A549 (cell line): ENCODE results near the gene MYH14. TPM values are rescaled to one million over a fixed set of nuclear protein-coding genes. Genes with fewer than 3 reads are reported as not detected.

Experiments
- ATAC-seq, 2 experiments: fragments of 200-7000 bp in 1 of 2; fragments of >200 bp in 1 of 2; cut with Nextera tagmentation in 1 of 2; cut with Tn5 transposase in 1 of 2; 3 replicates each; pipeline versions ENCODE4 v1.8.0 to v1.9.1; 2018 to 2020; ENCODE audit warnings: mild to moderate bottlenecking in 1 of 2, moderate library complexity in 1 of 2
- CTCF ChIA-PET: fragments of 300-600 bp; sonication (Branson Sonifier 250); formaldehyde crosslinking; extraction: SDS; loops from one replicate; lab custom pipeline; 2021; ENCODE audit warnings: antibody characterized with exemption, inconsistent platforms; lab: Yijun Ruan, JAX
- POLR2A ChIA-PET: fragments of 350-600 bp; formaldehyde crosslinking; extraction: SDS; loops from one replicate; lab custom pipeline; 2021; ENCODE audit warnings: antibody characterized with exemption, inconsistent platforms; lab: Yijun Ruan, JAX
- DNase-seq, 2 experiments: peaks; one replicate each; pipeline versions ENCODE4 v3.0.0 to v3.0.0-alpha.2; 2011 to 2016; ENCODE audit warnings: low read depth in 1 of 2, low spot score in 1 of 2
- FAIRE-seq: peaks from 2 replicates; lab custom pipeline; 2011; peaks lifted over from hg19 to GRCh38; lab: Jason Lieb, UNC
- H3K27ac ChIP-seq, 2 experiments: fragments of >200 bp; sonication (Bioruptor Twin); formaldehyde crosslinking; 3 replicates each; pipeline ENCODE4 v1.5.1; 2016 to 2017
- H3K4me1 ChIP-seq: fragments of >200 bp; sonication (Bioruptor Twin); formaldehyde crosslinking; 3 replicates; pipeline ENCODE4 v1.6.1; 2016
- H3K4me2 ChIP-seq: fragments of >200 bp; sonication (Bioruptor Twin); formaldehyde crosslinking; 3 replicates; pipeline ENCODE4 v1.6.1; 2016
- H3K4me3 ChIP-seq: fragments of >200 bp; sonication (Bioruptor Twin); formaldehyde crosslinking; 3 replicates; pipeline ENCODE4 v1.5.1; 2016
- H3K9me3 ChIP-seq: fragments of >200 bp; sonication (Bioruptor Twin); formaldehyde crosslinking; 3 replicates; pipeline ENCODE4 v1.6.1; 2016
- ATOH8 ChIP-seq: fragments of 250-450 bp; sonication (Bioruptor Pico); IDR thresholded peaks from 2 replicates; pipeline ENCODE4 v1.5.0; 2020; ENCODE audit warnings: low read depth, mild to moderate bottlenecking, moderate library complexity
- BCL3 ChIP-seq: fragments of >200 bp; sonication (Bioruptor Twin); formaldehyde crosslinking; IDR thresholded peaks from 3 replicates; pipeline ENCODE4 v1.6.1; 2016
- BHLHE40 ChIP-seq: IDR thresholded peaks from 2 replicates; pipeline ENCODE4 v1.6.1; 2012; ENCODE audit warnings: low read depth, low read length, inconsistent platforms
- CEBPB ChIP-seq, 2 experiments: fragments of >200 bp in 1 of 2; sonication (Bioruptor Twin) in 1 of 2; formaldehyde crosslinking in 1 of 2; IDR thresholded peaks; 2 replicates each; pipeline ENCODE4 v1.6.1; 2012 to 2016
- EHMT2 ChIP-seq: fragments of 200-600 bp; sonication (generic); IDR thresholded peaks from 2 replicates; pipeline ENCODE4 v1.6.1; 2016; ENCODE audit warnings: antibody characterized with exemption, low read depth, mild to moderate bottlenecking, moderate library complexity
- EP300 ChIP-seq, 2 experiments: fragments of >200 bp; sonication (Bioruptor Twin); formaldehyde crosslinking; IDR thresholded peaks; 2 replicates in 1 of 2; 3 replicates in 1 of 2; pipeline ENCODE4 v1.6.1; 2016 to 2017
- ESRRA ChIP-seq: fragments of 150-350 bp; IDR thresholded peaks from 2 replicates; pipeline ENCODE4 v1.6.1; 2014; ENCODE audit warnings: mild to moderate bottlenecking, low read length, borderline replicate concordance
- FOSL2 ChIP-seq, 2 experiments: fragments of 450-650 bp in 1 of 2; fragments of >200 bp in 1 of 2; sonication (Bioruptor Twin) in 1 of 2; formaldehyde crosslinking; IDR thresholded peaks; 2 replicates each; pipeline versions ENCODE4 v1.5.0 to v1.6.1; 2016 to 2020; ENCODE audit warnings: mild to moderate bottlenecking in 1 of 2, moderate library complexity in 1 of 2
- GATA3 ChIP-seq: IDR thresholded peaks from 2 replicates; pipeline ENCODE4 v1.6.1; 2012; ENCODE audit warnings: borderline replicate concordance
- HDAC2 ChIP-seq: fragments of 200-600 bp; sonication (generic); IDR thresholded peaks from 2 replicates; pipeline ENCODE4 v1.6.1; 2016
- HEYL ChIP-seq: fragments of 250-450 bp; sonication (Bioruptor Pico); IDR thresholded peaks from 2 replicates; pipeline ENCODE4 v1.8.0; 2021; ENCODE audit warnings: mild to moderate bottlenecking, moderate library complexity
- HMGXB4 ChIP-seq: fragments of 250-450 bp; sonication (Bioruptor Pico); IDR thresholded peaks from 2 replicates; pipeline ENCODE4 v1.5.0; 2021; ENCODE audit warnings: mild to moderate bottlenecking, moderate library complexity, borderline replicate concordance
- HOXA7 ChIP-seq: fragments of 250-450 bp; sonication (Bioruptor Pico); IDR thresholded peaks from 2 replicates; pipeline ENCODE4 v1.5.0; 2020; ENCODE audit warnings: mild to moderate bottlenecking, moderate library complexity
- JUN ChIP-seq, 2 experiments: fragments of >200 bp; sonication (Bioruptor Twin); formaldehyde crosslinking; IDR thresholded peaks; 2 replicates in 1 of 2; 3 replicates in 1 of 2; pipeline ENCODE4 v1.6.1; 2016 to 2017
- KDM5A ChIP-seq: fragments of 200-600 bp; sonication (generic); IDR thresholded peaks from 2 replicates; pipeline ENCODE4 v1.6.1; 2016; ENCODE audit warnings: antibody characterized with exemption, mild to moderate bottlenecking
- MAFK ChIP-seq: fragments of 450-650 bp; IDR thresholded peaks from 2 replicates; pipeline ENCODE4 v1.6.1; 2014; ENCODE audit not compliant: partially characterized antibody
- NPAS2 ChIP-seq: fragments of 250-450 bp; sonication (Bioruptor Pico); IDR thresholded peaks from 2 replicates; pipeline ENCODE4 v1.8.0; 2022; ENCODE audit warnings: mild to moderate bottlenecking, moderate library complexity, borderline replicate concordance
- PBX3 ChIP-seq: IDR thresholded peaks from 2 replicates; pipeline ENCODE4 v1.6.1; 2012
- RCOR1 ChIP-seq: fragments of 150-350 bp; IDR thresholded peaks from 2 replicates; pipeline ENCODE4 v1.6.1; 2014; ENCODE audit warnings: antibody characterized with exemption, low read length, low read depth
- REST ChIP-seq: fragments of 200-600 bp; sonication (generic); IDR thresholded peaks from 2 replicates; pipeline ENCODE4 v1.6.1; 2016; ENCODE audit warnings: antibody characterized with exemption, mild to moderate bottlenecking, moderate library complexity
- RFX5 ChIP-seq: fragments of 450-650 bp; IDR thresholded peaks from 2 replicates; pipeline ENCODE4 v1.7.1; 2014; ENCODE audit warnings: antibody characterized with exemption, mild to moderate bottlenecking, moderate library complexity
- RNF2 ChIP-seq: fragments of 200-600 bp; sonication (generic); IDR thresholded peaks from 2 replicates; pipeline ENCODE4 v1.6.1; 2016; ENCODE audit warnings: low read depth, mild to moderate bottlenecking, antibody characterized with exemption, moderate library complexity, borderline replicate concordance
- SREBF2 ChIP-seq: fragments of 450-650 bp; IDR thresholded peaks from 2 replicates; pipeline ENCODE4 v1.6.1; 2014; ENCODE audit warnings: mild to moderate bottlenecking, moderate library complexity
- TFCP2L1 ChIP-seq: fragments of 250-450 bp; sonication (Bioruptor Pico); IDR thresholded peaks from 2 replicates; pipeline ENCODE4 v1.5.0; 2021; ENCODE audit warnings: mild to moderate bottlenecking
- TP53 ChIP-seq: fragments of 250-450 bp; sonication (Bioruptor Pico); IDR thresholded peaks from 2 replicates; pipeline ENCODE4 v1.5.0; 2021; ENCODE audit warnings: mild to moderate bottlenecking, moderate library complexity
- ZC3H11A ChIP-seq: fragments of 450-650 bp; IDR thresholded peaks from 2 replicates; pipeline ENCODE4 v1.6.1; 2014; ENCODE audit warnings: antibody characterized with exemption, mild to moderate bottlenecking
- ZNF302 ChIP-seq: fragments of 250-450 bp; sonication (Bioruptor Pico); IDR thresholded peaks from 2 replicates; pipeline ENCODE4 v1.9.0; 2021; ENCODE audit warnings: inconsistent platforms, mild to moderate bottlenecking, moderate library complexity
- WGBS: methylation state at CpG from one replicate; pipeline ENCODE4 v1.1.6; 2017; ENCODE audit errors: missing lambda C conversion rate; 5-methylcytosine and 5-hydroxymethylcytosine counted together
- polyA plus RNA-seq, 4 experiments: library from polyadenylated mRNA; depleted of rRNA in 3 of 4; stranded (reverse); fragments of >200 nt; fragmentation: RNase III in 1 of 4; extraction: RNeasy Plus Mini Kit Qiagen cat#74134 plus additional on column Dnase treatment in 1 of 4; gene quantifications; 2 replicates in 3 of 4; 3 replicates in 1 of 4; pipeline ENCODE4 v1.2.3, GENCODE V29; 2011 to 2017

Gene MYH14
- polyA plus RNA-seq, 2 of the 4 experiments (the other 2 are of a cell fraction), result 4.0 to 7.0 TPM

- H3K4me2 ChIP-seq, result no peak overlapping the region
- no peak overlapping the region for H3K4me3 ChIP-seq
- ATAC-seq (no peak), FAIRE-seq (no peak), DNase-seq (no peak)
- TF ChIP-seq REST (no peak), HMGXB4 (no peak), NPAS2 (CRISPR knock-in tag) (no peak), ZNF302 (CRISPR knock-in tag) (no peak), TP53 (CRISPR knock-in tag) (no peak), HDAC2 (no peak), ATOH8 (no peak), ZC3H11A (no peak), HEYL (CRISPR knock-in tag) (no peak)
- ChIA-PET POLR2A (no interaction called here), CTCF (interaction anchor here (1.6 kb wide), 1 partner anchor 48 kb away, joined by 4 read pairs; no protein-coding TSS in a partner anchor)
- H3K4me1 ChIP-seq, result no peaks in the 10 kb centered on the region
- no peak overlapping the region for H3K27ac ChIP-seq
- WGBS, result 11% methylated on average over 4 of the region's 4 CpGs
- no peaks in the 10 kb centered on the region for H3K9me3 ChIP-seq
Measured at GRCh38 chr19:50196322-50196932, 7.0 kb upstream of the MYH14 start.

GRCh38 chr19:50197348-50197747 is 6.1 kb upstream of the MYH14 start:
- 26% methylated on average over 3 of the region's 3 CpGs for WGBS
- no peak for ATAC-seq
- Histone ChIP-seq H3K9me3 (no peaks in the 10 kb centered on the region), H3K4me1 (no peaks in the 10 kb centered on the region), H3K4me2 (no peak overlapping the region), H3K27ac (no peak overlapping the region), H3K4me3 (no peak overlapping the region)
- CTCF ChIA-PET, result interaction anchor here (1.6 to 2.5 kb wide), 4 partner anchors 8 to 131 kb away, joined by 4 to 7 read pairs (median 5); partner anchors contain the start of gene KCNC3
- no peak for DNase-seq
- TF ChIP-seq TFCP2L1 (CRISPR knock-in tag), result no peak
- no peak for TF ChIP-seq HOXA7 (CRISPR knock-in tag)
- TF ChIP-seq MAFK, result no peak
- no peak for TF ChIP-seq EP300 (IDR thresholded peaks at IDR 0.05)
- TF ChIP-seq FOSL2 (IDR thresholded peaks at IDR 0.05), result no peak
- TF ChIP-seq FOSL2 (CRISPR knock-in tag; IDR thresholded peaks at IDR 0.05), result no peak
- no peak for TF ChIP-seq PBX3
- TF ChIP-seq BHLHE40, result no peak
- no peak for TF ChIP-seq RFX5
- TF ChIP-seq JUN (IDR thresholded peaks at IDR 0.05), result no peak
- TF ChIP-seq RCOR1, result no peak
- no peak for TF ChIP-seq KDM5A
- no peak for TF ChIP-seq SREBF2
- no peak for TF ChIP-seq RNF2
- no peak for TF ChIP-seq EHMT2
- no peak for TF ChIP-seq ESRRA
- no peak for TF ChIP-seq GATA3
- no peak for TF ChIP-seq CEBPB (IDR thresholded peaks at IDR 0.05)
- no peak for TF ChIP-seq ATOH8
- TF ChIP-seq BCL3, result no peak
- FAIRE-seq, result no peak
- POLR2A ChIA-PET, result no interaction called here
